GM19099 (cell line): ENCODE measurements around the gene DRC7.

Experiments used
- POLR2A ChIP-seq: IDR thresholded peaks from 3 replicates; pipeline ENCODE4 v1.6.1; 2011; ENCODE audit warnings: low read depth; ENCODE audit not compliant: insufficient read length; ENCODE audit errors: extremely low read depth

Gene DRC7, protein sequence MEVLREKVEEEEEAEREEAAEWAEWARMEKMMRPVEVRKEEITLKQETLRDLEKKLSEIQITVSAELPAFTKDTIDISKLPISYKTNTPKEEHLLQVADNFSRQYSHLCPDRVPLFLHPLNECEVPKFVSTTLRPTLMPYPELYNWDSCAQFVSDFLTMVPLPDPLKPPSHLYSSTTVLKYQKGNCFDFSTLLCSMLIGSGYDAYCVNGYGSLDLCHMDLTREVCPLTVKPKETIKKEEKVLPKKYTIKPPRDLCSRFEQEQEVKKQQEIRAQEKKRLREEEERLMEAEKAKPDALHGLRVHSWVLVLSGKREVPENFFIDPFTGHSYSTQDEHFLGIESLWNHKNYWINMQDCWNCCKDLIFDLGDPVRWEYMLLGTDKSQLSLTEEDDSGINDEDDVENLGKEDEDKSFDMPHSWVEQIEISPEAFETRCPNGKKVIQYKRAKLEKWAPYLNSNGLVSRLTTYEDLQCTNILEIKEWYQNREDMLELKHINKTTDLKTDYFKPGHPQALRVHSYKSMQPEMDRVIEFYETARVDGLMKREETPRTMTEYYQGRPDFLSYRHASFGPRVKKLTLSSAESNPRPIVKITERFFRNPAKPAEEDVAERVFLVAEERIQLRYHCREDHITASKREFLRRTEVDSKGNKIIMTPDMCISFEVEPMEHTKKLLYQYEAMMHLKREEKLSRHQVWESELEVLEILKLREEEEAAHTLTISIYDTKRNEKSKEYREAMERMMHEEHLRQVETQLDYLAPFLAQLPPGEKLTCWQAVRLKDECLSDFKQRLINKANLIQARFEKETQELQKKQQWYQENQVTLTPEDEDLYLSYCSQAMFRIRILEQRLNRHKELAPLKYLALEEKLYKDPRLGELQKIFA

DNA sequence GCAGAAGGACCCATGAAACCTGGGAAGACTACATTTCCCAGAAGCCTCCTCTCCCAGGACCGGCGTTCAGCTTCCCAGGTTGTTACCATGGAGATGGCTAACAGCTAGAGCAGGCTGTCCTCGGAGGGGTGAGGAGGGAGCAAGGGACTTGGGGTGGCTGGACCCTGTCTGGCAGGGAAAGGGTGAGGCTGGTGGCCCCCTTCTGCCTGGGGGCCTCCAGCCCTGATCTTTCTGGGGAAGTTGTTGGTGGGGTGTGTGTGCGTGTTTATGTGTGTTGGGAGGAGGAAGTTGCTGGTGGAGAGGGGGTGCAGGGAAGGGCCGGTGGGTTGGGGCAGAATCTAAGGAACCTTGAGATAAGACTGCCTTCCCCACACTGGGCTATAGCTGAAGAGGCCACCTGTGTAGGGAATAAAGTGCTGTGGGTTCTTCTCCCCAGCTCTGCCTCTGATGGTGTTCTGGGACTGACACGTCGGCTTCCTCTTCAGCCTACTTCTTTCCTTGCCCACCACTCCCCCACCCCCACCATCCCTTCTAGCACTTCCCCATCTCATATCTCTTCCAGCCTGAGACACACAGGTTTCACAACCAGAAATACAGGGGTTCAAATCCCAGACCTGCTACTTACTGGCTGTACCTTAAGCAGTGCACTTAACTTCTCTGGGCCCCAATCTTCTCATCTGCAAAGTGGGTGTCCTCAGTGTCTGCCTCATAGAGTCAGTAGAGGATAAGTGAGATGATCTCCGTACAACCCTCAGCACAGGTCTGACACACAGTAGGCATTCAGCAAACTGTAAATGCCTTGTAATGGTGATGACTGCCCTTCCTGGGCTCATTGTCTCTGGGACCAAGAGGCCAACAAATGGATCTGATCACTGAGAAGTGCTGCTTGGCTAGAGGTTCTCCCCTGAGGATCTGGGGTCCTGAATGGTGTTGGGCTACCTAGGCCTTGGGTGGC lies at the start of gene DRC7:
Gene DRC7, plus strand, starts transcription at position 82 of the 955 bp plus-strand sequence. CDS start 3,144 bp downstream, outside the sequence.
- no peak for TF ChIP-seq POLR2A

GRCh38 chr16:57645169-57645568 lies 49.4 kb upstream of the DRC7 start:
- TF ChIP-seq POLR2A: no peak

DNA sequence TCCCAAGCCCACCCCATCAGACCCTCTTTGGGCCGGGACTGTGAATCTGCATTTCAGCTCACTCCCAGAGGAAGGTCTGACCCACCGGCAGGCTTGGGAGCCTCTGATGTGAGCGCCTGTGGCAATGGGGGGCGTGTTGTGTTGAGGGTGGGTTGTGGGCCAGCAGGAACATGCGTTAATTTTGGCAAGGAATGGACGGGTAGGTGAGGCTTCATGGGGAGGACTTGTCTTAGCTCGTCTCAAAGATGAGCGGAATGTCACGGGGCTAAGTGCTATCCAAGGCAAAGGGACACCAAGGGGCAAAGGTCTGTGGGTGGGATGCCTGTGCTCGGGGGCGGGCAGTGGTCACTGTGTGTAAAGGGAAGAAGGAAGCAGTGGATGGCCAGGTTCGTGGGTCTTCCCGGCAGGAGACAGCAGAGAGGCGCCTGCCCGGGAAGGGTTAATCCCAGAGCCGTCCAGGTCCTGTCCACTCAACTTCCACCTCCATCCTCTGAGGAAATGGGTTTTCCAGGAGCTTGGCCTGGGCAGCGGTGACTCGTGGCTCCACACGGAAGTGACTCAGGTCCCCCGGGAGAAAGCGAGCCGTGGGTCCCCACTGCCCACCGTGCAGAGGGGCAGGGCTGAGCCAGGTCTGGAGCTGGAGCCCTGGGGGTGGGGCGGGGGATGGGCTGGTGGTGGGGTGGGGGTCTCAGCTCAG lies 48.8 kb upstream of the DRC7 start:
- no peak for TF ChIP-seq POLR2A

- TF ChIP-seq POLR2A: no peak
Measured at GRCh38 chr16:57646388-57647039, 48.1 kb upstream of the DRC7 start.

DNA sequence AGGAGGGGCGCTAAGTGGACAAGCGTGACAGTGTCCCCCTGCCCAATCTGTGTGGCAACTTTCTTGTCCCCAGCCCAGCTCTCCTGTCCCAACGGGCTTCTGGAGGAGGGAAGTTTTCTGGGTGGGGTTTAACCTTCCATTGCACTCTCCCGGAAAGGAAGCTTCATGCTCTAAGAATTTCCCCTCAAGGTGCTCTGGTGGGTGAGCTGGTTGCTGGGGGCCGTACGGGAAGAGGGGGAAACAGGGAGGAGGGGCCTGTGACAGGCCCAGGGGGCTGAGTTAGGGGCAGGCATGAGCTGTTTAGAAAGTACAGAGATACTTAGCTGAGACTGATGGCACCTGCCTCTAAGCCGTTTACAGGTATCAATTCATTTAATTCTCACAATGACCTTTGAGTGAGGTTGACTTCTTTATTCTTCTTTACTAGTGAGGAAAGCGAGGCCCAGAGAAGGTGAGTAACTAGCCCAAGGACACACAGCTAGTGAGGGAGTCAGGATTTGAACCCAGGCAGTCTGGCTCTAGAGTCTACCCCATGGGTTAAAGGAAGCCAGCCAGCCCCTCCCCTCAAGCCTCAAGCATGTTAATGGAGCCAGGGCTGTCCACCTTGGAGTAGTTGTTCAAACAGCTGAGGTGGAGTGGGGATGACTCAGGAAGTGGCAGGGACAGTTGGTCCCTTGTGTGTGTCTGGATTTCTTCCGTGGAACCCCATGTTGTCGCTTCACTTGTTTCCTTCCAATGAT lies 47.3 kb upstream of the DRC7 start:
- TF ChIP-seq POLR2A: no peak

GRCh38 chr16:57648125-57648524 lies 46.5 kb upstream of the DRC7 start:
- TF ChIP-seq POLR2A: no peak

DNA sequence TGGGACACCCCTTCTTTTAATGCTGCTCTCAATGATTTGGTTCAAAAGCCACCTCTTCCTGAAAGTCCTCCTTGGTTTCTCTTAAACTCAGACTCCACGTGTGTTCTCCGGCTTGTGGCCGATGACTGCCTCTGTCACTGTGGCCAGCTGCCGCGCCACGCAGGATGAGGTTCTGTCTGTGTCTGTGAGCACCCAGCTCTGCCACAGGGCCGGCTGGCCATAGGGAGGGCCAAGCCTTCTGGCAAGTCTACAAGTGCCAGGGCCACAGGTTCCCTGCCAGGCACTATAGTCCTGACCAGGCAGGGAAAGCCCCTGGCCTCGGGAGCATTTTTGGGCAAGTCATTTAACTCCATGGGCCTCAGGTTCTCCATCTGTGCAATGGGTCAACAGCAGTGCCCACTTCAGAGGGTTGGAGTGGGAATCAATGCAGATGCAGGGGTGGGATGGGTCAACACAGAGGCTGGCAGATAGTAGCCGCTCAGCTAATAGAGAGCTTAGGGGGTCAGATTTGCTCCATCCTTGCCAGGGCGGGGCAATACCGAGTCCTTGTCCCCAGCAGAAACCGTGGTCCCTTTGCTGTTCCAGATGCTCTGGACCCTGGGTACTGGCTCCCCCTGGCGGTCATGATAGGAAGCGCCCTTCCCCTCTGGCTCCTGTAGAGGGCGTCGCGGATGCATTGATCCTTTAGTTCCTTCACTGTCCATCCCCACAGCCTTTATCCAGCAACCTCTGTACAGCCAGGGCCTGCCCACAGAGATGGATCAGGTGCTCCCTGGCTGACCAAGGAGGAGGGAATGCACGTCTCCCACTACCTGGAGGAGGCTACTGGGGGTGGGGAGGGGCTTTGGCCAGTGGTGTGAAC lies 45.8 kb upstream of the DRC7 start:
- TF ChIP-seq POLR2A: no peak

GRCh38 chr16:57649443-57649751 lies 45.2 kb upstream of the DRC7 start:
- no peak for TF ChIP-seq POLR2A

GRCh38 chr16:57649846-57650245 lies 44.8 kb upstream of the DRC7 start:
- no peak for TF ChIP-seq POLR2A

DNA sequence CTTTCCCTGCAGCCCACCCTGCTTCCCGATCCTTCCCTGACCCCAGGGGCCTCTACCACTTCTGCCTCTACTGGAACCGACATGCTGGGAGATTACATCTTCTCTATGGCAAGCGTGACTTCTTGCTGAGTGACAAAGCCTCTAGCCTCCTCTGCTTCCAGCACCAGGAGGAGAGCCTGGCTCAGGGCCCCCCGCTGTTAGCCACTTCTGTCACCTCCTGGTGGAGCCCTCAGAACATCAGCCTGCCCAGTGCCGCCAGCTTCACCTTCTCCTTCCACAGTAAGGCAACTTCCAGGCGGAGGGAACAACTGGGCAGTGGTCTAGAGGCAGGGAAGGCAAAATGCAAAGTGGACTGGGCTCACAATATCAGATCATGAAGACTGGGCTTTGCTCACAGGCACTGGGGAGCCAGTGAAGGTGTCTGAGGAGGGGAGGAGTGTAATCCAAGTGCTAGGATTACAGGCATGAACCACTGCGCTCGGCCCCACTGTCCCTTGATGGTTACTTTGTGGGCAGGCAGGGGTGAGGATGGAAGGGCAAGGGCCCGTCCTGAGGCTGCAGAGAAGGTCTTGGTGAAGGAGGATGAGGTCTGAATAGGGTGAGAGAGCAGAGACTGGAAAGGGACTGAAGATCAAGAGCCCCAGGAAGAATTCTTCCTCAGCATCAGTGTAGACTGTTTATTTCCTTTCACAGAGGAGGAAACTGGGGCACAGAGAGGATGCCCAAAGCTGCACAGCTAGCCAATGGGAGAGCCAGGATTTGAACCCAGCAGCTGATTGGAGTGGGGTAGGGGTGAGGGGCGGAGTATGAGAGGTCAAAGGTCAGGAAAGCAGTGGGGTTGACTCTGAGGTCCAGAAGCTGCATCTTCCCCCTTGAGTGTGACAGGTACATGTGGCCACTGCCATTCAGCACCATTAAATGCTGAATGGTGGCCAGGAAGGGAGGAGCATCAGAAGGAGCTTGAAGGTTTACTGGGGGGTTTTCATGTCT lies 43.0 kb upstream of the DRC7 start:
- no peak for TF ChIP-seq POLR2A
